Neural cell (in vitro differentiated cells): ENCODE results near the gene CLN6. TPM values are rescaled to one million over a fixed set of nuclear protein-coding genes. Genes with fewer than 3 reads are reported as not detected.

Source experiments
- H2AFZ ChIP-seq: fragments of 200-600, 300-800 bp; sonication (generic), shearing (Covaris generic); 2 replicates; pipeline ENCODE4 v1.6.0; 2014; ENCODE audit warnings: low read depth, mild to moderate bottlenecking, antibody characterized with exemption, low read length, moderate library complexity
- H3F3A ChIP-seq: fragments of 200-600 bp; shearing (Covaris generic); 2 replicates; pipeline ENCODE4 v1.6.1; 2016; ENCODE audit warnings: mild to moderate bottlenecking, moderate library complexity, mixed read lengths, antibody characterized with exemption, low read length; ENCODE audit not compliant: insufficient read depth, poor library complexity, severe bottlenecking
- H3K27ac ChIP-seq: fragments of 200-600, 300-800 bp; sonication (generic), shearing (Covaris generic); 2 replicates; pipeline ENCODE4 v1.5.1; 2014; ENCODE audit warnings: mild to moderate bottlenecking, low read length, moderate library complexity
- H3K27me3 ChIP-seq: fragments of 300-800, 200-600 bp; sonication (generic), shearing (Covaris generic); 2 replicates; pipeline ENCODE4 v1.6.0; 2014; ENCODE audit warnings: mild to moderate bottlenecking, low read depth, low read length, moderate library complexity; ENCODE audit not compliant: insufficient read depth
- H3K36me3 ChIP-seq: fragments of 300-800, 200-600 bp; sonication (generic), shearing (Covaris generic); 2 replicates; pipeline ENCODE4 v1.5.1; 2014; ENCODE audit warnings: mild to moderate bottlenecking, antibody characterized with exemption, low read length, moderate library complexity; ENCODE audit not compliant: insufficient read depth
- H3K4me2 ChIP-seq: fragments of 300-800, 200-600 bp; sonication (generic), shearing (Covaris generic); 2 replicates; pipeline ENCODE4 v1.6.0; 2014; ENCODE audit warnings: mild to moderate bottlenecking, low read length
- H3K4me3 ChIP-seq: fragments of 300-800, 200-600 bp; sonication (generic), shearing (Covaris generic); 2 replicates; pipeline ENCODE4 v1.5.1; 2014; ENCODE audit warnings: mild to moderate bottlenecking, low read length, moderate library complexity
- H3K79me2 ChIP-seq: fragments of 200-600 bp; shearing (Covaris generic); replicated peaks from 2 replicates; pipeline ENCODE4 v1.6.0; 2014; ENCODE audit warnings: mild to moderate bottlenecking, low read length, moderate library complexity; ENCODE audit not compliant: insufficient read depth
- H3K9ac ChIP-seq: fragments of 300-800, 200-600 bp; sonication (generic), shearing (Covaris generic); 2 replicates; pipeline ENCODE4 v1.6.1; 2016; ENCODE audit warnings: mild to moderate bottlenecking, low read length, mixed read lengths
- H3K9me2 ChIP-seq: fragments of 200-600 bp; shearing (Covaris generic); 2 replicates; pipeline ENCODE4 v1.6.1; 2016; ENCODE audit warnings: mild to moderate bottlenecking, low read length, mixed read lengths; ENCODE audit not compliant: insufficient read depth
- H3K9me3 ChIP-seq: fragments of 200-600, 300-800 bp; sonication (generic), shearing (Covaris generic); 2 replicates; pipeline ENCODE4 v1.6.1; 2016; ENCODE audit warnings: mild to moderate bottlenecking, mixed run types, low read length, moderate library complexity, mixed read lengths
- H4K20me1 ChIP-seq: fragments of 200-600 bp; shearing (Covaris generic); 2 replicates; pipeline ENCODE4 v1.6.1; 2016; ENCODE audit warnings: mild to moderate bottlenecking, mixed run types; ENCODE audit not compliant: insufficient read depth
- CTCF ChIP-seq: fragments of 450-650 bp; IDR thresholded peaks from 2 replicates; pipeline ENCODE4 v1.5.1; 2014; ENCODE audit warnings: antibody characterized with exemption, mild to moderate bottlenecking, moderate library complexity; ENCODE audit not compliant: poor library complexity, severe bottlenecking
- EP300 ChIP-seq: fragments of 450-650 bp; conservative IDR thresholded peaks from 2 replicates; pipeline ENCODE4 v1.6.1; 2014; ENCODE audit warnings: antibody characterized with exemption, mild to moderate bottlenecking, moderate library complexity; ENCODE audit not compliant: poor library complexity, severe bottlenecking
- EZH2 ChIP-seq: fragments of 200-600, 300-800 bp; shearing (Covaris generic), sonication (generic); IDR thresholded peaks from 2 replicates; pipeline ENCODE4 v1.6.1; 2014; ENCODE audit warnings: antibody characterized with exemption, low read length, borderline replicate concordance, mild to moderate bottlenecking; ENCODE audit not compliant: insufficient read depth, poor library complexity, severe bottlenecking
- MXI1 ChIP-seq: fragments of 450-650 bp; conservative IDR thresholded peaks from 2 replicates; pipeline ENCODE4 v1.6.1; 2014; ENCODE audit warnings: antibody characterized with exemption, mild to moderate bottlenecking; ENCODE audit not compliant: poor library complexity, severe bottlenecking
- POLR2AphosphoS5 ChIP-seq: IDR thresholded peaks from 2 replicates; pipeline ENCODE4 v1.6.1; 2012
- RAD21 ChIP-seq: fragments of 450-650 bp; conservative IDR thresholded peaks from 2 replicates; pipeline ENCODE4 v1.6.1; 2014; ENCODE audit warnings: antibody characterized with exemption, mild to moderate bottlenecking, moderate library complexity
- SMC3 ChIP-seq: fragments of 450-650 bp; conservative IDR thresholded peaks from 2 replicates; pipeline ENCODE4 v1.6.1; 2014; ENCODE audit warnings: antibody characterized with exemption, mild to moderate bottlenecking, moderate library complexity; ENCODE audit not compliant: poor library complexity
- TAF1 ChIP-seq: IDR thresholded peaks from 2 replicates; pipeline ENCODE4 v1.6.1; 2012; ENCODE audit warnings: low read depth
- polyA plus RNA-seq: library from polyadenylated mRNA; depleted of rRNA; stranded (reverse); fragments of >200 nt; gene quantifications from 2 replicates; pipeline ENCODE4 v1.2.3, GENCODE V29; 2014
- TF ChIP-seq, protein P1 (sequence below): IDR thresholded peaks from 2 replicates; pipeline ENCODE4 v1.6.1; 2012; ENCODE audit warnings: borderline replicate concordance

CLN6 gene
- polyA plus RNA-seq, 1 donor from 2014 or later = 4.9 TPM

GRCh38 chr15:68272721-68273271, 43.3 kb upstream of the CLN6 start:
- Histone ChIP-seq H3K27ac (no peak overlapping the region), H3K4me3 (no peak overlapping the region), H3K36me3 (no peaks in the 10 kb centered on the region), H3K9me2 (no peaks in the 10 kb centered on the region), H3K4me2 (no peak overlapping the region), H3K9ac (no peak overlapping the region), H3F3A (peaks cover 4% of the 10 kb centered on the region), H3K9me3 (no peaks in the 10 kb centered on the region), H3K27me3 (no peaks in the 10 kb centered on the region), H3K79me2 (no peaks in the 10 kb centered on the region), H2AFZ (no peak overlapping the region), H4K20me1 (no peaks in the 10 kb centered on the region)
- TF ChIP-seq MXI1 (no peak), TAF1 (no peak), CTCF (no peak), RAD21 (no peak), EZH2 (no peak), POLR2AphosphoS5 (no peak), SMC3 (no peak), EP300 (no peak)
- TF ChIP-seq, protein P1, sequence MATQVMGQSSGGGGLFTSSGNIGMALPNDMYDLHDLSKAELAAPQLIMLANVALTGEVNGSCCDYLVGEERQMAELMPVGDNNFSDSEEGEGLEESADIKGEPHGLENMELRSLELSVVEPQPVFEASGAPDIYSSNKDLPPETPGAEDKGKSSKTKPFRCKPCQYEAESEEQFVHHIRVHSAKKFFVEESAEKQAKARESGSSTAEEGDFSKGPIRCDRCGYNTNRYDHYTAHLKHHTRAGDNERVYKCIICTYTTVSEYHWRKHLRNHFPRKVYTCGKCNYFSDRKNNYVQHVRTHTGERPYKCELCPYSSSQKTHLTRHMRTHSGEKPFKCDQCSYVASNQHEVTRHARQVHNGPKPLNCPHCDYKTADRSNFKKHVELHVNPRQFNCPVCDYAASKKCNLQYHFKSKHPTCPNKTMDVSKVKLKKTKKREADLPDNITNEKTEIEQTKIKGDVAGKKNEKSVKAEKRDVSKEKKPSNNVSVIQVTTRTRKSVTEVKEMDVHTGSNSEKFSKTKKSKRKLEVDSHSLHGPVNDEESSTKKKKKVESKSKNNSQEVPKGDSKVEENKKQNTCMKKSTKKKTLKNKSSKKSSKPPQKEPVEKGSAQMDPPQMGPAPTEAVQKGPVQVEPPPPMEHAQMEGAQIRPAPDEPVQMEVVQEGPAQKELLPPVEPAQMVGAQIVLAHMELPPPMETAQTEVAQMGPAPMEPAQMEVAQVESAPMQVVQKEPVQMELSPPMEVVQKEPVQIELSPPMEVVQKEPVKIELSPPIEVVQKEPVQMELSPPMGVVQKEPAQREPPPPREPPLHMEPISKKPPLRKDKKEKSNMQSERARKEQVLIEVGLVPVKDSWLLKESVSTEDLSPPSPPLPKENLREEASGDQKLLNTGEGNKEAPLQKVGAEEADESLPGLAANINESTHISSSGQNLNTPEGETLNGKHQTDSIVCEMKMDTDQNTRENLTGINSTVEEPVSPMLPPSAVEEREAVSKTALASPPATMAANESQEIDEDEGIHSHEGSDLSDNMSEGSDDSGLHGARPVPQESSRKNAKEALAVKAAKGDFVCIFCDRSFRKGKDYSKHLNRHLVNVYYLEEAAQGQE = no peak

- H3K9me3 ChIP-seq = no peaks in the 10 kb centered on the region
- H3K9me2 ChIP-seq = no peaks in the 10 kb centered on the region
- no peak overlapping the region for H3K9ac ChIP-seq
- no peak overlapping the region for H3K4me3 ChIP-seq
- H3K79me2 ChIP-seq = no peaks in the 10 kb centered on the region
- no peak overlapping the region for H3K4me2 ChIP-seq
- H3K36me3 ChIP-seq = no peaks in the 10 kb centered on the region
- TF ChIP-seq CTCF = no peak
- H3F3A ChIP-seq = peaks cover 4% of the 10 kb centered on the region
- H3K27me3 ChIP-seq = no peaks in the 10 kb centered on the region
- no peak overlapping the region for H3K27ac ChIP-seq
- no peaks in the 10 kb centered on the region for H4K20me1 ChIP-seq
- no peak overlapping the region for H2AFZ ChIP-seq
These were observed 42.4 kb upstream of the CLN6 start for GRCh38 chr15:68271854-68272471.
